ENCODE measurements around the gene FABP7. TPM values are rescaled to one million over a fixed set of nuclear protein-coding genes. Genes with fewer than 3 reads are reported as not detected.
A peak's percentile ranks its signal among the peaks of the same experiment; 100 is the strongest.

The FABP7 gene
- total and polyA plus RNA-seq, 2 of the 13 experiments (the other 11 are each of a cell fraction or from before 2014, with no cell fraction given), result not detected

DNA sequence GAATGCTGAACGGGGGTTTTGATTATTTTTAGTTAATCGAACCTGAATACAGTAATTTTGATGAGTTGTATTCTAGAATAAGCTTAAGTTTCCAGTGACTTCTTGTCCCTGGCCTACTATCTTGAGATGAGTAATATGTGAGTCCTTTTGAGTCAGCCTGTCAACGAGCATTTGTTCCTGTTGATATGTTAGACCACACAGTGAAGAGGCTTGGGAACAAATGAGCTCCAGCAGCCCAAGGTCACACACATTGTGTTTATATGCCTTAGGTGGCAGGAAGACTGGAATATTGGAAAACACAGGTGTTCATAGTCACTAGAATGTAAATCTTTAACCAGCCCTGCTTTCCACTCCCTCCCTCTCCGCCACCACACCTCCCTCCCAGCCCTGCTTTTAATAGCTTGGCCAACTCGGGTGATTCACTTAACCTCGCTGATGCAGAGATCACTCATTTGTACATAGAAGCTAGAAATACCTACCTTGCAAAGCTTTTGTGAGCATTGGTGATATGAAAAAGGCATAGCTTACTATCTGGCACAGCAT lies 18.7 kb downstream of the FABP7 start (continued):
- TF ChIP-seq, protein P1, sequence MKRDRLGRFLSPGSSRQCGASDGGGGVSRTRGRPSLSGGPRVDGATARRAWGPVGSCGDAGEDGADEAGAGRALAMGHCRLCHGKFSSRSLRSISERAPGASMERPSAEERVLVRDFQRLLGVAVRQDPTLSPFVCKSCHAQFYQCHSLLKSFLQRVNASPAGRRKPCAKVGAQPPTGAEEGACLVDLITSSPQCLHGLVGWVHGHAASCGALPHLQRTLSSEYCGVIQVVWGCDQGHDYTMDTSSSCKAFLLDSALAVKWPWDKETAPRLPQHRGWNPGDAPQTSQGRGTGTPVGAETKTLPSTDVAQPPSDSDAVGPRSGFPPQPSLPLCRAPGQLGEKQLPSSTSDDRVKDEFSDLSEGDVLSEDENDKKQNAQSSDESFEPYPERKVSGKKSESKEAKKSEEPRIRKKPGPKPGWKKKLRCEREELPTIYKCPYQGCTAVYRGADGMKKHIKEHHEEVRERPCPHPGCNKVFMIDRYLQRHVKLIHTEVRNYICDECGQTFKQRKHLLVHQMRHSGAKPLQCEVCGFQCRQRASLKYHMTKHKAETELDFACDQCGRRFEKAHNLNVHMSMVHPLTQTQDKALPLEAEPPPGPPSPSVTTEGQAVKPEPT (CRISPR knock-in tag; IDR thresholded peaks at IDR 0.05; ENCODE audit: low read depth), result no peak
- TF ChIP-seq, protein P2, sequence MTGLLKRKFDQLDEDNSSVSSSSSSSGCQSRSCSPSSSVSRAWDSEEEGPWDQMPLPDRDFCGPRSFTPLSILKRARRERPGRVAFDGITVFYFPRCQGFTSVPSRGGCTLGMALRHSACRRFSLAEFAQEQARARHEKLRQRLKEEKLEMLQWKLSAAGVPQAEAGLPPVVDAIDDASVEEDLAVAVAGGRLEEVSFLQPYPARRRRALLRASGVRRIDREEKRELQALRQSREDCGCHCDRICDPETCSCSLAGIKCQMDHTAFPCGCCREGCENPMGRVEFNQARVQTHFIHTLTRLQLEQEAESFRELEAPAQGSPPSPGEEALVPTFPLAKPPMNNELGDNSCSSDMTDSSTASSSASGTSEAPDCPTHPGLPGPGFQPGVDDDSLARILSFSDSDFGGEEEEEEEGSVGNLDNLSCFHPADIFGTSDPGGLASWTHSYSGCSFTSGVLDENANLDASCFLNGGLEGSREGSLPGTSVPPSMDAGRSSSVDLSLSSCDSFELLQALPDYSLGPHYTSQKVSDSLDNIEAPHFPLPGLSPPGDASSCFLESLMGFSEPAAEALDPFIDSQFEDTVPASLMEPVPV (CRISPR knock-in tag; IDR thresholded peaks at IDR 0.05), result no peak
- TF ChIP-seq CENPX (CRISPR knock-in tag; IDR thresholded peaks at IDR 0.05) (no peak), ZSCAN12 (CRISPR knock-in tag; IDR thresholded peaks at IDR 0.05) (no peak), ZSCAN25 (CRISPR knock-in tag; IDR thresholded peaks at IDR 0.05) (0 out of 2 replicates have a peak, but pooled peaks have one; percentile 74), JUNB (CRISPR knock-in tag; IDR thresholded peaks at IDR 0.05; ENCODE audit: borderline replicate concordance) (no peak), SMAD1 (CRISPR knock-in tag; IDR thresholded peaks at IDR 0.05; ENCODE audit: borderline replicate concordance, low read depth) (no peak), ZNF17 (CRISPR knock-in tag; IDR thresholded peaks at IDR 0.05) (no peak), KDM3A (CRISPR knock-in tag; IDR thresholded peaks at IDR 0.05; ENCODE audit: low read depth) (peak; percentile 47; the same call in 1 of the 2 replicates), FOXM1 (CRISPR knock-in tag; IDR thresholded peaks at IDR 0.05) (no peak), ZNF749 (CRISPR knock-in tag; IDR thresholded peaks at IDR 0.05; ENCODE audit: borderline replicate concordance) (no peak; the same call in 1 of the 2 replicates), EED (CRISPR knock-in tag; IDR thresholded peaks at IDR 0.05) (no peak), KMT2B (CRISPR knock-in tag; IDR thresholded peaks at IDR 0.05) (peak; percentile 55; the same call in 1 of the 2 replicates), ZNF24 (IDR thresholded peaks at IDR 0.05) (peak; percentile 70; the same call in 1 of the 2 replicates), ZNF446 (CRISPR knock-in tag; IDR thresholded peaks at IDR 0.05) (no peak), BHLHE40 (IDR thresholded peaks at IDR 0.05; ENCODE audit: low read length) (no peak), ZFX (CRISPR knock-in tag; IDR thresholded peaks at IDR 0.05; ENCODE audit: low read depth) (peak; percentile 74), HHEX (CRISPR knock-in tag; IDR thresholded peaks at IDR 0.05) (no peak)
- TF ChIP-seq, protein P3, sequence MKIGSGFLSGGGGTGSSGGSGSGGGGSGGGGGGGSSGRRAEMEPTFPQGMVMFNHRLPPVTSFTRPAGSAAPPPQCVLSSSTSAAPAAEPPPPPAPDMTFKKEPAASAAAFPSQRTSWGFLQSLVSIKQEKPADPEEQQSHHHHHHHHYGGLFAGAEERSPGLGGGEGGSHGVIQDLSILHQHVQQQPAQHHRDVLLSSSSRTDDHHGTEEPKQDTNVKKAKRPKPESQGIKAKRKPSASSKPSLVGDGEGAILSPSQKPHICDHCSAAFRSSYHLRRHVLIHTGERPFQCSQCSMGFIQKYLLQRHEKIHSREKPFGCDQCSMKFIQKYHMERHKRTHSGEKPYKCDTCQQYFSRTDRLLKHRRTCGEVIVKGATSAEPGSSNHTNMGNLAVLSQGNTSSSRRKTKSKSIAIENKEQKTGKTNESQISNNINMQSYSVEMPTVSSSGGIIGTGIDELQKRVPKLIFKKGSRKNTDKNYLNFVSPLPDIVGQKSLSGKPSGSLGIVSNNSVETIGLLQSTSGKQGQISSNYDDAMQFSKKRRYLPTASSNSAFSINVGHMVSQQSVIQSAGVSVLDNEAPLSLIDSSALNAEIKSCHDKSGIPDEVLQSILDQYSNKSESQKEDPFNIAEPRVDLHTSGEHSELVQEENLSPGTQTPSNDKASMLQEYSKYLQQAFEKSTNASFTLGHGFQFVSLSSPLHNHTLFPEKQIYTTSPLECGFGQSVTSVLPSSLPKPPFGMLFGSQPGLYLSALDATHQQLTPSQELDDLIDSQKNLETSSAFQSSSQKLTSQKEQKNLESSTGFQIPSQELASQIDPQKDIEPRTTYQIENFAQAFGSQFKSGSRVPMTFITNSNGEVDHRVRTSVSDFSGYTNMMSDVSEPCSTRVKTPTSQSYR (CRISPR knock-in tag; IDR thresholded peaks at IDR 0.05; ENCODE audit: borderline replicate concordance), result no peak; the same call in 1 of the 2 replicates
- TF ChIP-seq, protein P4, sequence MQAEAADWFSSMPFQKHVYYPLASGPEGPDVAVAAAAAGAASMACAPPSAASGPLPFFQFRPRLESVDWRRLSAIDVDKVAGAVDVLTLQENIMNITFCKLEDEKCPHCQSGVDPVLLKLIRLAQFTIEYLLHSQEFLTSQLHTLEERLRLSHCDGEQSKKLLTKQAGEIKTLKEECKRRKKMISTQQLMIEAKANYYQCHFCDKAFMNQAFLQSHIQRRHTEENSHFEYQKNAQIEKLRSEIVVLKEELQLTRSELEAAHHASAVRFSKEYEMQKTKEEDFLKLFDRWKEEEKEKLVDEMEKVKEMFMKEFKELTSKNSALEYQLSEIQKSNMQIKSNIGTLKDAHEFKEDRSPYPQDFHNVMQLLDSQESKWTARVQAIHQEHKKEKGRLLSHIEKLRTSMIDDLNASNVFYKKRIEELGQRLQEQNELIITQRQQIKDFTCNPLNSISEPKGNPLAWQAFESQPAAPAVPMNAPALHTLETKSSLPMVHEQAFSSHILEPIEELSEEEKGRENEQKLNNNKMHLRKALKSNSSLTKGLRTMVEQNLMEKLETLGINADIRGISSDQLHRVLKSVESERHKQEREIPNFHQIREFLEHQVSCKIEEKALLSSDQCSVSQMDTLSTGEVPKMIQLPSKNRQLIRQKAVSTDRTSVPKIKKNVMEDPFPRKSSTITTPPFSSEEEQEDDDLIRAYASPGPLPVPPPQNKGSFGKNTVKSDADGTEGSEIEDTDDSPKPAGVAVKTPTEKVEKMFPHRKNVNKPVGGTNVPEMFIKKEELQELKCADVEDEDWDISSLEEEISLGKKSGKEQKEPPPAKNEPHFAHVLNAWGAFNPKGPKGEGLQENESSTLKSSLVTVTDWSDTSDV (CRISPR knock-in tag; IDR thresholded peaks at IDR 0.05), result no peak
